Adrenal gland (tissue), 12 donors: ENCODE data around the gene KIAA1671. TPM values are rescaled to one million over a fixed set of nuclear protein-coding genes. Genes with fewer than 3 reads are reported as not detected.

Experiments used
- DNase-seq, 7 donors: peaks; one replicate each; pipeline ENCODE4 v3.0.0-alpha.2; 2019 to 2020
- H3K27ac ChIP-seq, 5 donors: fragments of 200-600 bp; sonication (generic) in 4 of 5; 1 replicate in 3 of 5; 2 replicates in 2 of 5; pipeline versions ENCODE4 v1.5.1 to v1.8.0; 2016 to 2020; ENCODE audit warnings: mild to moderate bottlenecking in 1 of 5
- H3K27me3 ChIP-seq: fragments of 200-600 bp; 2 replicates; pipeline ENCODE4 v1.8.0; 2021
- H3K36me3 ChIP-seq, 2 donors: fragments of 200-600 bp; replicated peaks in 1 of 2; 1 replicate in 1 of 2; 2 replicates in 1 of 2; pipeline versions ENCODE4 v1.5.1 to v1.8.0; 2018 to 2022
- H3K4me1 ChIP-seq, 2 donors: fragments of 200-600 bp; replicated peaks in 1 of 2; 1 replicate in 1 of 2; 2 replicates in 1 of 2; pipeline versions ENCODE4 v1.5.1 to v1.8.0; 2018 to 2021
- H3K4me3 ChIP-seq, 4 donors: fragments of 200-600 bp; sonication (generic) in 3 of 4; one replicate each; pipeline ENCODE4 v1.5.1; 2016 to 2018
- H3K9me3 ChIP-seq, 3 donors: fragments of 200-600 bp; sonication (generic) in 1 of 3; replicated peaks in 1 of 3; 1 replicate in 2 of 3; 2 replicates in 1 of 3; pipeline versions ENCODE4 v1.5.1 to v1.8.0; 2016 to 2021
- POLR2A ChIP-seq, 2 donors: fragments of 450-650 bp; IDR thresholded peaks; one replicate each; pipeline ENCODE4 v1.6.1; 2017; ENCODE audit warnings: antibody characterized with exemption in 2 of 2, mild to moderate bottlenecking in 2 of 2, moderate library complexity in 1 of 2
- WGBS, 4 donors: extraction: QIAGEN DNeasy Blood & Tissue Kit in 2 of 4; methylation state at CpG; one replicate each; pipeline versions ENCODE4 v1.1.5 to v1.1.7; 2013 to 2017; 5-methylcytosine and 5-hydroxymethylcytosine counted together
- intact Hi-C, 2 donors: fragments of 100-400 bp; cut with DNase I; formaldehyde crosslinking; loops; one replicate each; pipeline versions ENCODE4 v1.14.1 to v1.15.0; 2022 to 2023
- polyA plus RNA-seq, 3 donors: library from polyadenylated mRNA; stranded (reverse); fragments of 200-250 nt in 2 of 3; fragments of 350-450 nt in 1 of 3; fragmentation: Illumina TruSeq in 1 of 3; extraction: RNeasy Lipid Tissue Mini Kit (QIAGEN cat#74804) in 1 of 3; gene quantifications; one replicate each; pipeline ENCODE4 v1.2.3, GENCODE V29; 2013 to 2014
- total RNA-seq, 9 donors: library from RNA; depleted of rRNA in 4 of 9; stranded (reverse); fragments of >200 nt in 4 of 9; fragments of 120-200 nt in 1 of 9; fragmentation: NEBNext Ultra II Directional in 1 of 9; extraction: Animal tissue kit (Norgen Biotek cat#: 25700) in 1 of 9; gene quantifications; one replicate each; pipeline versions ENCODE4 v1.1.0 to v1.2.4, GENCODE V29; 2013 to 2023
- TF ChIP-seq, protein P1 (sequence below), 6 experiments: fragments of 450-650 bp in 4 of 6; fragments of 200-600 bp in 2 of 6; sonication (generic) in 1 of 6; IDR thresholded peaks; 1 replicate in 5 of 6; 2 replicates in 1 of 6; pipeline versions ENCODE4 v1.5.1 to v1.8.0; 2016 to 2021; ENCODE audit warnings: antibody characterized with exemption in 6 of 6, mild to moderate bottlenecking in 2 of 6, moderate library complexity in 1 of 6
- donor health status: healthy with polysubstance abuse.
- donor health status: Bipolar disorder and iron deficiency.
- donor health status: DM: yes; HTN: yes; CAD: no.
- donor health status: DM: no; HTN: no; CAD: no.
- donor health status: DM: no; HTN: no; CAD: no.
- donor health status: DM: yes; HTN: yes; CAD: no.

Gene KIAA1671
- total and polyA plus RNA-seq, 12 donors, result 5.3 to 71.0 (median 45.8) TPM

GRCh38 chr22:25100402-25100801 lies 147.9 kb downstream of the KIAA1671 start:
- Histone ChIP-seq H3K9me3 (no peaks in the 10 kb centered on the region), H3K36me3 (no peaks in the 10 kb centered on the region), H3K4me1 (peaks cover 0 to 5% of the 10 kb centered on the region in 2 donors), H3K27ac (peak overlapping the region in 1 of 5 donors; percentile 20), H3K4me3 (no peak overlapping the region), H3K27me3 (no peaks in the 10 kb centered on the region)
- DNase-seq, result no peak
- TF ChIP-seq POLR2A (IDR thresholded peaks at IDR 0.05), result no peak
- TF ChIP-seq, protein P1, sequence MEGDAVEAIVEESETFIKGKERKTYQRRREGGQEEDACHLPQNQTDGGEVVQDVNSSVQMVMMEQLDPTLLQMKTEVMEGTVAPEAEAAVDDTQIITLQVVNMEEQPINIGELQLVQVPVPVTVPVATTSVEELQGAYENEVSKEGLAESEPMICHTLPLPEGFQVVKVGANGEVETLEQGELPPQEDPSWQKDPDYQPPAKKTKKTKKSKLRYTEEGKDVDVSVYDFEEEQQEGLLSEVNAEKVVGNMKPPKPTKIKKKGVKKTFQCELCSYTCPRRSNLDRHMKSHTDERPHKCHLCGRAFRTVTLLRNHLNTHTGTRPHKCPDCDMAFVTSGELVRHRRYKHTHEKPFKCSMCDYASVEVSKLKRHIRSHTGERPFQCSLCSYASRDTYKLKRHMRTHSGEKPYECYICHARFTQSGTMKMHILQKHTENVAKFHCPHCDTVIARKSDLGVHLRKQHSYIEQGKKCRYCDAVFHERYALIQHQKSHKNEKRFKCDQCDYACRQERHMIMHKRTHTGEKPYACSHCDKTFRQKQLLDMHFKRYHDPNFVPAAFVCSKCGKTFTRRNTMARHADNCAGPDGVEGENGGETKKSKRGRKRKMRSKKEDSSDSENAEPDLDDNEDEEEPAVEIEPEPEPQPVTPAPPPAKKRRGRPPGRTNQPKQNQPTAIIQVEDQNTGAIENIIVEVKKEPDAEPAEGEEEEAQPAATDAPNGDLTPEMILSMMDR (IDR thresholded peaks at IDR 0.05), result no peak
- WGBS, 4 donors, result 93 to 95% (median 94%) methylated on average over 3 to 4 of the region's 4 CpGs
- intact Hi-C loops, result no loop called here

DNA sequence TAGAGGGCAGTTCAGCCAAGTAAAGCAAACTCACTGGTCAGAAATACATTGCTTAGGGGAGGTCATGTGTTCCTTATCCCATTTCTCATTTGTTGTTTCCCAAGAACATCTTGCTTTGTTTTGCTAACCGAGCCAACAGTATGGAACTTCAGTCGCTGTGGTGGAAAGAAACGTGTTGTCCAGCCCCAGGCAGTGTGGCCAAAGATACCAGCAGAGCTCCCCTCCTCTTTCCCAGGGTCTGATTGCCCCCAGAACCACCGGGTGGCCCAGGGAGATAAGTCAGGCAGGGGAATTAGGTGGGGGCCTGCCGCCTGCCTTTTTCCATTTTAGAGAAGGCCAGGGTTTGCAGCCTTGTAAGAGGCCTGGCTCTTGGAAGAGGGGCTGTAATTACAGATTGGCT lies 148.4 kb downstream of the KIAA1671 start:
- no peaks in the 10 kb centered on the region for H3K9me3 ChIP-seq
- H3K27ac ChIP-seq, result peak overlapping the region in 2 of 5 donors; percentile 8 to 29
- H3K4me3 ChIP-seq, result no peak overlapping the region
- intact Hi-C loops, result no loop called here
- no peaks in the 10 kb centered on the region for H3K27me3 ChIP-seq
- no peak for TF ChIP-seq POLR2A (IDR thresholded peaks at IDR 0.05)
- TF ChIP-seq, protein P1 (IDR thresholded peaks at IDR 0.05), result no peak
- H3K4me1 ChIP-seq, result peaks cover 0 to 5% of the 10 kb centered on the region in 2 donors
- no peaks in the 10 kb centered on the region for H3K36me3 ChIP-seq
- no peak for DNase-seq
- WGBS, 4 donors, result 58 to 74% (median 67%) methylated on average over 4 to 5 of the region's 5 CpGs

- 79 to 96% (median 85%) methylated on average over 2 to 4 of the region's 4 CpGs for WGBS, 4 donors
These were observed 149.0 kb downstream of the KIAA1671 start for GRCh38 chr22:25101501-25101900.

GRCh38 chr22:25101986-25102385 lies 149.5 kb downstream of the KIAA1671 start:
- Histone ChIP-seq H3K4me1 (peaks cover 0 to 5% of the 10 kb centered on the region in 2 donors), H3K27me3 (no peaks in the 10 kb centered on the region), H3K4me3 (no peak overlapping the region), H3K27ac (no peak overlapping the region), H3K36me3 (no peaks in the 10 kb centered on the region), H3K9me3 (no peaks in the 10 kb centered on the region)
- WGBS, 4 donors, result 91 to 97% (median 93%) methylated on average over 4 of the region's 4 CpGs
- intact Hi-C loops, result no loop called here
- DNase-seq, result no peak
- TF ChIP-seq, protein P1 (IDR thresholded peaks at IDR 0.05), result no peak
- no peak for TF ChIP-seq POLR2A (IDR thresholded peaks at IDR 0.05)

More at GRCh38 chr22:25101501-25101900, 149.0 kb downstream of the KIAA1671 start:
- H3K4me1 ChIP-seq, result peaks cover 0 to 5% of the 10 kb centered on the region in 2 donors
- H3K27me3 ChIP-seq, result no peaks in the 10 kb centered on the region
- intact Hi-C loops, result no loop called here
- no peak for TF ChIP-seq POLR2A (IDR thresholded peaks at IDR 0.05)
- TF ChIP-seq, protein P1 (IDR thresholded peaks at IDR 0.05), result no peak
- H3K4me3 ChIP-seq, result no peak overlapping the region
- no peaks in the 10 kb centered on the region for H3K9me3 ChIP-seq
- no peaks in the 10 kb centered on the region for H3K36me3 ChIP-seq
- H3K27ac ChIP-seq, result no peak overlapping the region
- DNase-seq, result no peak
